Measurements from ENCODE around the gene TOR2A. TPM values are rescaled to one million over a fixed set of nuclear protein-coding genes. Genes with fewer than 3 reads are reported as not detected.
A peak's percentile ranks its signal among the peaks of the same experiment; 100 is the strongest.

Gene TOR2A
- total RNA-seq, 1 donor from 2014 or later = 5.5 TPM

DNA sequence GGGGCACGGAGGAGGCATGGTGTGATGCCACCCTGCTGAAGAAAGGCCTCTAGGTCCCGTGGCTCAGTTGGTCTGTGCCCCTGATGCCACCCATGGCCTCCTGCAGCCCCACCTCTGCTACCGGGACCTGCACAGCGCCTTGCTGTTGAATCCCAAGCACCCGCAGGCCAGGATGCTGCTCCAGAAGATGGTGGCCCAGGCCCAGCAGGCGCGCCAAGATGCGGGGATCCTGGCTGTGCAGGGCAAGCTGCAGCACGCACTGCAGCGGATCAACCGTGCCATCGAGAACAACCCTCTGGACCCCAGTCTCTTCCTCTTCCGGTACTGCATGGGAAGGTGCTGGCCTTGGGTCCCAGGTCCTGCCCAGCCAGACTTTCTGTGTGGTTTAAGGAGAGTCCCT lies 12.1 kb downstream of the TOR2A start:
- no peak overlapping the region for H3K4me3 ChIP-seq
- H3K79me2 ChIP-seq (ENCODE audit: low read depth) = no peaks in the 10 kb centered on the region
- no peak overlapping the region for H2AFZ ChIP-seq (replicated peaks)
- H4K20me1 ChIP-seq (ENCODE audit: low read depth) = no peaks in the 10 kb centered on the region
- peaks cover 7% of the 10 kb centered on the region for H3F3A ChIP-seq (ENCODE audit: low read depth)
- no peak for DNase-seq (ENCODE audit: low spot score)
- Mint-ChIP-seq H3K27ac (no peak overlapping the region), H3K9me3 (no peaks in the 10 kb centered on the region), H3K4me1 (no peaks in the 10 kb centered on the region), H3K27me3 (ENCODE audit: insufficient read depth, low read depth) (peaks cover 7% of the 10 kb centered on the region), H3K36me3 (no peaks in the 10 kb centered on the region), H3K4me3 (no peak overlapping the region)
- H3K9ac ChIP-seq = no peak overlapping the region
- no peaks in the 10 kb centered on the region for H3K9me3 ChIP-seq (ENCODE audit: low read depth)
- H3K27me3 ChIP-seq = no peaks in the 10 kb centered on the region
- H3K4me2 ChIP-seq = no peak overlapping the region
- H3K4me1 ChIP-seq = no peaks in the 10 kb centered on the region
- H3K36me3 ChIP-seq = no peaks in the 10 kb centered on the region
- no peak overlapping the region for H3K27ac ChIP-seq
- TF ChIP-seq, protein P1, sequence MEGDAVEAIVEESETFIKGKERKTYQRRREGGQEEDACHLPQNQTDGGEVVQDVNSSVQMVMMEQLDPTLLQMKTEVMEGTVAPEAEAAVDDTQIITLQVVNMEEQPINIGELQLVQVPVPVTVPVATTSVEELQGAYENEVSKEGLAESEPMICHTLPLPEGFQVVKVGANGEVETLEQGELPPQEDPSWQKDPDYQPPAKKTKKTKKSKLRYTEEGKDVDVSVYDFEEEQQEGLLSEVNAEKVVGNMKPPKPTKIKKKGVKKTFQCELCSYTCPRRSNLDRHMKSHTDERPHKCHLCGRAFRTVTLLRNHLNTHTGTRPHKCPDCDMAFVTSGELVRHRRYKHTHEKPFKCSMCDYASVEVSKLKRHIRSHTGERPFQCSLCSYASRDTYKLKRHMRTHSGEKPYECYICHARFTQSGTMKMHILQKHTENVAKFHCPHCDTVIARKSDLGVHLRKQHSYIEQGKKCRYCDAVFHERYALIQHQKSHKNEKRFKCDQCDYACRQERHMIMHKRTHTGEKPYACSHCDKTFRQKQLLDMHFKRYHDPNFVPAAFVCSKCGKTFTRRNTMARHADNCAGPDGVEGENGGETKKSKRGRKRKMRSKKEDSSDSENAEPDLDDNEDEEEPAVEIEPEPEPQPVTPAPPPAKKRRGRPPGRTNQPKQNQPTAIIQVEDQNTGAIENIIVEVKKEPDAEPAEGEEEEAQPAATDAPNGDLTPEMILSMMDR (IDR thresholded peaks at IDR 0.05) = no peak
- no peak for TF ChIP-seq EZH2 (IDR thresholded peaks at IDR 0.05)
- TF ChIP-seq EZH2phosphoT487 (IDR thresholded peaks at IDR 0.05) = no peak

GRCh38 chr9:127722055-127722745 lies 12.9 kb downstream of the TOR2A start:
- H2AFZ ChIP-seq (replicated peaks) = no peak overlapping the region
- no peak for TF ChIP-seq EZH2phosphoT487 (IDR thresholded peaks at IDR 0.05)
- TF ChIP-seq, protein P1 (IDR thresholded peaks at IDR 0.05) = no peak
- no peak for TF ChIP-seq EZH2 (IDR thresholded peaks at IDR 0.05)
- no peaks in the 10 kb centered on the region for H3K79me2 ChIP-seq (ENCODE audit: low read depth)
- H3K9me3 Mint-ChIP-seq = no peaks in the 10 kb centered on the region
- H3K4me2 ChIP-seq = no peak overlapping the region
- H3K9me3 ChIP-seq (ENCODE audit: low read depth) = no peaks in the 10 kb centered on the region
- no peaks in the 10 kb centered on the region for H4K20me1 ChIP-seq (ENCODE audit: low read depth)
- no peak overlapping the region for H3K4me3 ChIP-seq
- no peaks in the 10 kb centered on the region for H3K4me1 ChIP-seq
- peaks cover 7% of the 10 kb centered on the region for H3F3A ChIP-seq (ENCODE audit: low read depth)
- no peak overlapping the region for H3K9ac ChIP-seq
- no peak overlapping the region for H3K27ac Mint-ChIP-seq
- no peaks in the 10 kb centered on the region for H3K36me3 Mint-ChIP-seq
- H3K27me3 Mint-ChIP-seq (ENCODE audit: insufficient read depth, low read depth) = peaks cover 10% of the 10 kb centered on the region
- H3K36me3 ChIP-seq = no peaks in the 10 kb centered on the region
- H3K4me3 Mint-ChIP-seq = no peak overlapping the region
- no peak for DNase-seq (ENCODE audit: low spot score)
- H3K27me3 ChIP-seq = no peaks in the 10 kb centered on the region
- no peak overlapping the region for H3K27ac ChIP-seq
- H3K4me1 Mint-ChIP-seq = no peaks in the 10 kb centered on the region

GRCh38 chr9:127721391-127721821 lies 13.7 kb downstream of the TOR2A start:
- no peak overlapping the region for H3K27ac ChIP-seq
- H3K9ac ChIP-seq = no peak overlapping the region
- H3K27ac Mint-ChIP-seq = peak overlapping the region; percentile 66
- no peaks in the 10 kb centered on the region for H3K27me3 ChIP-seq
- H2AFZ ChIP-seq (replicated peaks) = peak overlapping the region; percentile 1
- H3K4me1 ChIP-seq = no peaks in the 10 kb centered on the region
- H3K36me3 Mint-ChIP-seq = no peaks in the 10 kb centered on the region
- no peaks in the 10 kb centered on the region for H4K20me1 ChIP-seq (ENCODE audit: low read depth)
- H3F3A ChIP-seq (ENCODE audit: low read depth) = peaks cover 7% of the 10 kb centered on the region
- no peaks in the 10 kb centered on the region for H3K9me3 ChIP-seq (ENCODE audit: low read depth)
- no peak for DNase-seq (ENCODE audit: low spot score)
- H3K9me3 Mint-ChIP-seq = no peaks in the 10 kb centered on the region
- no peak overlapping the region for H3K4me2 ChIP-seq
- peaks cover under 1% of the 10 kb centered on the region for H3K4me1 Mint-ChIP-seq
- H3K4me3 ChIP-seq = no peak overlapping the region
- H3K79me2 ChIP-seq (ENCODE audit: low read depth) = no peaks in the 10 kb centered on the region
- no peaks in the 10 kb centered on the region for H3K36me3 ChIP-seq
- H3K4me3 Mint-ChIP-seq = no peak overlapping the region
- no peak for TF ChIP-seq EZH2phosphoT487 (IDR thresholded peaks at IDR 0.05)
- H3K27me3 Mint-ChIP-seq (ENCODE audit: insufficient read depth, low read depth) = peaks cover 10% of the 10 kb centered on the region

DNA sequence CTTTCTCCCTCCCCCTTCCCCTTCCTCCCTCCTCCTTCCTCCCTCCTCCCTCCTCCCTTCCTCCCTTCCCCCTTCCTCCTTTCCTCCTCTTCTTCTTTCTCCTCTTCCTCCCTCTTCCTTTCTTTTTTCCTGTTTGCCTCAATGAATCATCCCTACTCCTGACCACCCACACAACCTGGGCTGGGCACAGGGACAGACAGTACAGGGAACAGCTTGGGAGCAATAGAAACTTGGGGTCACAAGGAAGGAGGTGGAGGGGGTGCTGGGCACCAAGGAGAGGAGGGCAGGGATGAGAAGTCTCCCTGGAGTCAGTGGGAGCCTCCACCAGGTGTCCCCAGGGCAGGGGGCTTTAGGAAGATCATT lies 14.2 kb downstream of the TOR2A start:
- TF ChIP-seq EZH2phosphoT487 (IDR thresholded peaks at IDR 0.05) = no peak
- no peak for TF ChIP-seq EZH2 (IDR thresholded peaks at IDR 0.05)
- TF ChIP-seq, protein P1 (IDR thresholded peaks at IDR 0.05) = no peak
- H3K4me1 Mint-ChIP-seq = peaks cover 6% of the 10 kb centered on the region
- H3K4me3 Mint-ChIP-seq = no peak overlapping the region
- H3K9ac ChIP-seq = no peak overlapping the region
- peaks cover 10% of the 10 kb centered on the region for H3K27me3 Mint-ChIP-seq (ENCODE audit: insufficient read depth, low read depth)
- H3K9me3 ChIP-seq (ENCODE audit: low read depth) = no peaks in the 10 kb centered on the region
- H3F3A ChIP-seq (ENCODE audit: low read depth) = peaks cover 7% of the 10 kb centered on the region
- no peak overlapping the region for H2AFZ ChIP-seq (replicated peaks)
- H3K9me3 Mint-ChIP-seq = no peaks in the 10 kb centered on the region
- H3K27ac Mint-ChIP-seq = peak overlapping the region; percentile 66
- no peak overlapping the region for H3K4me2 ChIP-seq
- H4K20me1 ChIP-seq (ENCODE audit: low read depth) = no peaks in the 10 kb centered on the region
- no peaks in the 10 kb centered on the region for H3K4me1 ChIP-seq
- no peaks in the 10 kb centered on the region for H3K27me3 ChIP-seq
- H3K36me3 ChIP-seq = no peaks in the 10 kb centered on the region
- H3K27ac ChIP-seq = no peak overlapping the region
- H3K36me3 Mint-ChIP-seq = no peaks in the 10 kb centered on the region
- H3K4me3 ChIP-seq = no peak overlapping the region
- DNase-seq (ENCODE audit: low spot score) = no peak
- H3K79me2 ChIP-seq (ENCODE audit: low read depth) = no peaks in the 10 kb centered on the region

All from neural progenitor cell (in vitro differentiated cells).